ENCODE results near the gene TAAR9. TPM values are rescaled to one million over a fixed set of nuclear protein-coding genes. Genes with fewer than 3 reads are reported as not detected.

TAAR9 gene
- total and polyA plus RNA-seq, 10 donors: not detected

DNA sequence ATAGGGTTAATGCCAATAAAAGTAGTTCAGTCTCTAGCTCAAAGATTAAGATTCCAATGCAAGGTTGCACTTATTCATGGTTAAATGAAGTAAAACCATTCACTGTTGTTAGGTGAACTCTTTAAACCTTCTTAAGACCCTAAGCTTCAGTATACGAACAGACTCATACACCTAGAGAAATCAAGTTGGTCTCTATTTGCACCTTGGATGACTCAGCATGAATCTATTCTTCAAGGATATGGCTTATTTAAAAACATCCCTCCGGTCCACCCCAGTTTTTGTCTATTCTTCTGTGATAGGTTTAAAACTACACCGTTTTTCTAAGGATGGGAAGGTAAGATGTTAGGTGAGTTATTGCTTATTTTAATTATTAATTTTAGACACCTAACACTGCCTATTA, 932 bp upstream of the TAAR9 start:
- WGBS, 5 donors: 85 to 94% (median 87%) methylated on average over 3 of the region's 3 CpGs
- Histone ChIP-seq H3K4me1 (no peaks in the 10 kb centered on the region), H3K27ac (no peak overlapping the region), H3K9me3 (peaks cover 0 to 9% (median 4%) of the 10 kb centered on the region in 8 donors), H3K27me3 (replicated peaks in 1 of 7) (peaks cover 0 to 21% (median 0%) of the 10 kb centered on the region in 7 donors), H3K4me3 (no peak overlapping the region), H3K36me3 (no peaks in the 10 kb centered on the region)
- no peak for DNase-seq
- TF ChIP-seq POLR2AphosphoS5 (IDR thresholded peaks at IDR 0.05): no peak
- TF ChIP-seq, protein P1, sequence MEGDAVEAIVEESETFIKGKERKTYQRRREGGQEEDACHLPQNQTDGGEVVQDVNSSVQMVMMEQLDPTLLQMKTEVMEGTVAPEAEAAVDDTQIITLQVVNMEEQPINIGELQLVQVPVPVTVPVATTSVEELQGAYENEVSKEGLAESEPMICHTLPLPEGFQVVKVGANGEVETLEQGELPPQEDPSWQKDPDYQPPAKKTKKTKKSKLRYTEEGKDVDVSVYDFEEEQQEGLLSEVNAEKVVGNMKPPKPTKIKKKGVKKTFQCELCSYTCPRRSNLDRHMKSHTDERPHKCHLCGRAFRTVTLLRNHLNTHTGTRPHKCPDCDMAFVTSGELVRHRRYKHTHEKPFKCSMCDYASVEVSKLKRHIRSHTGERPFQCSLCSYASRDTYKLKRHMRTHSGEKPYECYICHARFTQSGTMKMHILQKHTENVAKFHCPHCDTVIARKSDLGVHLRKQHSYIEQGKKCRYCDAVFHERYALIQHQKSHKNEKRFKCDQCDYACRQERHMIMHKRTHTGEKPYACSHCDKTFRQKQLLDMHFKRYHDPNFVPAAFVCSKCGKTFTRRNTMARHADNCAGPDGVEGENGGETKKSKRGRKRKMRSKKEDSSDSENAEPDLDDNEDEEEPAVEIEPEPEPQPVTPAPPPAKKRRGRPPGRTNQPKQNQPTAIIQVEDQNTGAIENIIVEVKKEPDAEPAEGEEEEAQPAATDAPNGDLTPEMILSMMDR (IDR thresholded peaks at IDR 0.05 in 8 of 11, conservative IDR thresholded peaks at IDR 0.05 in 3 of 11): no peak
- no peak for TF ChIP-seq POLR2A (IDR thresholded peaks at IDR 0.05)
- intact Hi-C loops (cut with DNase I; ENCODE audit: low total_unique reads): no loop called here

DNA sequence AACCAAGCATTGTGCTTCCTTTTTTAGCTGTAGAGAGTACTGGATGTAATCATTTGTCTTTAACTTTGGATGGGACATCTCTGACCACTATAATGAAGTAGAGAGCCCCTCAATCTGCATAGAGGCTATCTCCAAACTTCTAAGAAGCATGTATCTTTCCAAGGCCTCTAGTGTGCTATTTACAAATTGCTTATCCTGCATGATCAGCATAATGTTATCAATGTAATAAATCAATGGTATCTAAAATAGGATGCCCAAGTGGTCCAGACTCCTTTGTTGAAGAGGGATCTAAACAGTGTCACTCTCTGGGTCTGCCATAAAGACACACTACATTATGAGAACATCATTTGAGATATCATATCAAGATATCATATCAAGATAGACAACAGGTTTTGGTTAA, 6.7 kb downstream of the TAAR9 start:
- no peak for TF ChIP-seq POLR2A (IDR thresholded peaks at IDR 0.05)

GRCh38 chr6:132548746-132549463, 10.8 kb downstream of the TAAR9 start:
- WGBS, 5 donors: 85 to 95% (median 89%) methylated on average over 4 of the region's 4 CpGs
- Histone ChIP-seq H3K9me3 (no peaks in the 10 kb centered on the region), H3K36me3 (no peaks in the 10 kb centered on the region), H3K4me3 (no peak overlapping the region), H3K4me1 (no peaks in the 10 kb centered on the region), H3K27ac (no peak overlapping the region), H3K27me3 (replicated peaks in 1 of 7) (peaks cover 0 to 7% (median 0%) of the 10 kb centered on the region in 7 donors)
- no peak for TF ChIP-seq POLR2AphosphoS5 (IDR thresholded peaks at IDR 0.05)
- TF ChIP-seq, protein P1 (IDR thresholded peaks at IDR 0.05 in 8 of 11, conservative IDR thresholded peaks at IDR 0.05 in 3 of 11): no peak
- TF ChIP-seq POLR2A (IDR thresholded peaks at IDR 0.05): no peak
- DNase-seq: no peak
- intact Hi-C loops (cut with DNase I; ENCODE audit: low total_unique reads): no loop called here

More for the DNA sequence above, 6.7 kb downstream of the TAAR9 start:
- DNase-seq: no peak
- Histone ChIP-seq H3K27ac (no peak overlapping the region), H3K36me3 (no peaks in the 10 kb centered on the region), H3K27me3 (replicated peaks in 1 of 7) (peaks cover 0 to 18% (median 0%) of the 10 kb centered on the region in 7 donors), H3K4me3 (no peak overlapping the region), H3K4me1 (no peaks in the 10 kb centered on the region), H3K9me3 (no peaks in the 10 kb centered on the region)
- intact Hi-C loops (cut with DNase I; ENCODE audit: low total_unique reads): no loop called here

GRCh38 chr6:132551214-132551613, 13.1 kb downstream of the TAAR9 start:
- intact Hi-C loops (cut with DNase I; ENCODE audit: low total_unique reads): no loop called here
- TF ChIP-seq POLR2A (IDR thresholded peaks at IDR 0.05) (no peak), POLR2AphosphoS5 (IDR thresholded peaks at IDR 0.05) (no peak)
- TF ChIP-seq, protein P1 (IDR thresholded peaks at IDR 0.05 in 8 of 11, conservative IDR thresholded peaks at IDR 0.05 in 3 of 11): no peak
- no peaks in the 10 kb centered on the region for H3K36me3 ChIP-seq
- WGBS, 5 donors: 83 to 91% (median 88%) methylated on average over 4 of the region's 4 CpGs
- H3K27ac ChIP-seq: no peak overlapping the region
- no peak for DNase-seq
- no peaks in the 10 kb centered on the region for H3K4me1 ChIP-seq
- no peaks in the 10 kb centered on the region for H3K9me3 ChIP-seq
- peaks cover 0 to 6% (median 0%) of the 10 kb centered on the region in 7 donors for H3K27me3 ChIP-seq (replicated peaks in 1 of 7)
- H3K4me3 ChIP-seq: no peak overlapping the region

All from spleen (tissue), 11 donors.